Neural progenitor cell (in vitro differentiated cells): ENCODE results near the gene TNNI3. TPM values are rescaled to one million over a fixed set of nuclear protein-coding genes. Genes with fewer than 3 reads are reported as not detected.

Experiments
- DNase-seq: peaks from one replicate; pipeline ENCODE4 v3.0.0-alpha.2; 2016; ENCODE audit warnings: low spot score
- H2AFZ ChIP-seq: fragments of 200-600 bp; sonication (generic); replicated peaks from 2 replicates; pipeline ENCODE4 v1.6.1; 2016; ENCODE audit warnings: antibody characterized with exemption
- H3F3A ChIP-seq: fragments of 200-600 bp; sonication (generic); 2 replicates; pipeline ENCODE4 v1.6.1; 2016; ENCODE audit warnings: antibody characterized with exemption, low read depth
- H3K27ac ChIP-seq: fragments of 200-600 bp; sonication (generic); 2 replicates; pipeline ENCODE4 v1.5.1; 2016; ENCODE audit warnings: mild to moderate bottlenecking
- H3K27me3 ChIP-seq: fragments of 200-600 bp; sonication (generic); 2 replicates; pipeline ENCODE4 v1.6.1; 2016; ENCODE audit warnings: mild to moderate bottlenecking, moderate library complexity
- H3K36me3 ChIP-seq: fragments of 200-600 bp; sonication (generic); 2 replicates; pipeline ENCODE4 v1.5.1; 2016
- H3K4me1 ChIP-seq: fragments of 200-600 bp; sonication (generic); 2 replicates; pipeline ENCODE4 v1.6.1; 2016; ENCODE audit warnings: mixed run types
- H3K4me2 ChIP-seq: fragments of 200-600 bp; sonication (generic); 2 replicates; pipeline ENCODE4 v1.6.1; 2016
- H3K4me3 ChIP-seq: fragments of 200-600 bp; sonication (generic); 2 replicates; pipeline ENCODE4 v1.5.1; 2016
- H3K79me2 ChIP-seq: fragments of 200-600 bp; sonication (generic); 2 replicates; pipeline ENCODE4 v1.6.1; 2016; ENCODE audit warnings: low read depth
- H3K9ac ChIP-seq: fragments of 200-600 bp; sonication (generic); 2 replicates; pipeline ENCODE4 v1.6.1; 2016
- H3K9me3 ChIP-seq: fragments of 200-600 bp; sonication (generic); 2 replicates; pipeline ENCODE4 v1.5.1; 2016; ENCODE audit warnings: low read depth
- H4K20me1 ChIP-seq: fragments of 200-600 bp; sonication (generic); 2 replicates; pipeline ENCODE4 v1.6.1; 2016; ENCODE audit warnings: low read depth
- H3K27ac Mint-ChIP-seq: 3 replicates; pipeline ENCODE4 v1.8.0; 2021; ENCODE audit warnings: mixed read lengths
- H3K27me3 Mint-ChIP-seq: 2 replicates; pipeline ENCODE4 v1.8.0; 2022; ENCODE audit warnings: low read depth, mild to moderate bottlenecking, inconsistent platforms, moderate library complexity, mixed read lengths; ENCODE audit not compliant: insufficient read depth
- H3K36me3 Mint-ChIP-seq: 3 replicates; pipeline ENCODE4 v1.8.0; 2021; ENCODE audit warnings: mixed read lengths
- H3K4me1 Mint-ChIP-seq: 3 replicates; pipeline ENCODE4 v1.8.0; 2021; ENCODE audit warnings: mixed read lengths
- H3K4me3 Mint-ChIP-seq: 3 replicates; pipeline ENCODE4 v1.8.0; 2021; ENCODE audit warnings: mild to moderate bottlenecking, moderate library complexity, mixed read lengths
- H3K9me3 Mint-ChIP-seq: 3 replicates; pipeline ENCODE4 v1.8.0; 2020; ENCODE audit warnings: mixed read lengths
- CTCF ChIP-seq: fragments of 200-600 bp; sonication (generic); IDR thresholded peaks from 2 replicates; pipeline ENCODE4 v1.5.1; 2017; ENCODE audit warnings: antibody characterized with exemption, mild to moderate bottlenecking
- EZH2 ChIP-seq: fragments of 200-600 bp; sonication (generic); IDR thresholded peaks from 2 replicates; pipeline ENCODE4 v1.6.1; 2017; ENCODE audit warnings: antibody characterized with exemption, mild to moderate bottlenecking, moderate library complexity
- EZH2phosphoT487 ChIP-seq: fragments of 200-600 bp; sonication (generic); IDR thresholded peaks from 2 replicates; pipeline ENCODE4 v1.6.1; 2017; ENCODE audit warnings: antibody characterized with exemption
- total RNA-seq: library from RNA; depleted of rRNA; stranded (reverse); fragments of >200 nt; gene quantifications from 2 replicates; pipeline ENCODE4 v1.2.3, GENCODE V29; 2015; ENCODE audit warnings: low replicate concordance

The TNNI3 gene
- total RNA-seq, 1 donor from 2014 or later, result 22.2 TPM

- no peak overlapping the region for H3K4me2 ChIP-seq
- TF ChIP-seq EZH2, result no peak
- TF ChIP-seq EZH2phosphoT487, result no peak
- no peak for TF ChIP-seq CTCF
- no peak for DNase-seq
- peaks cover 20% of the 10 kb centered on the region for H3K27me3 ChIP-seq
- H4K20me1 ChIP-seq, result no peaks in the 10 kb centered on the region
- H2AFZ ChIP-seq, result no peak overlapping the region
- no peaks in the 10 kb centered on the region for H3K36me3 ChIP-seq
- no peak overlapping the region for H3K9ac ChIP-seq
- H3K79me2 ChIP-seq, result no peaks in the 10 kb centered on the region
- no peak overlapping the region for H3K27ac ChIP-seq
- Mint-ChIP-seq H3K27me3 (peaks cover 15% of the 10 kb centered on the region), H3K36me3 (no peaks in the 10 kb centered on the region), H3K4me1 (peaks cover 4% of the 10 kb centered on the region), H3K27ac (no peak overlapping the region), H3K9me3 (no peaks in the 10 kb centered on the region), H3K4me3 (peak overlapping the region; percentile 31)
- H3K4me3 ChIP-seq, result no peak overlapping the region
- H3F3A ChIP-seq, result no peaks in the 10 kb centered on the region
- H3K9me3 ChIP-seq, result no peaks in the 10 kb centered on the region
- no peaks in the 10 kb centered on the region for H3K4me1 ChIP-seq
Observed at GRCh38 chr19:55188625-55189024, 31.1 kb upstream of the TNNI3 start.

- Histone ChIP-seq H2AFZ (no peak overlapping the region), H3K36me3 (no peaks in the 10 kb centered on the region), H3K9ac (no peak overlapping the region), H4K20me1 (peaks cover 1% of the 10 kb centered on the region), H3K4me2 (no peak overlapping the region), H3F3A (no peaks in the 10 kb centered on the region), H3K27ac (no peak overlapping the region), H3K4me3 (no peak overlapping the region), H3K79me2 (no peaks in the 10 kb centered on the region), H3K4me1 (no peaks in the 10 kb centered on the region), H3K9me3 (no peaks in the 10 kb centered on the region), H3K27me3 (peaks cover 42% of the 10 kb centered on the region)
- no peaks in the 10 kb centered on the region for H3K36me3 Mint-ChIP-seq
- peaks cover 2% of the 10 kb centered on the region for H3K9me3 Mint-ChIP-seq
- DNase-seq, result no peak
- no peak overlapping the region for H3K4me3 Mint-ChIP-seq
- peaks cover 27% of the 10 kb centered on the region for H3K27me3 Mint-ChIP-seq
- no peak overlapping the region for H3K27ac Mint-ChIP-seq
- peaks cover 4% of the 10 kb centered on the region for H3K4me1 Mint-ChIP-seq
- TF ChIP-seq EZH2, result no peak
- TF ChIP-seq EZH2phosphoT487, result no peak
- no peak for TF ChIP-seq CTCF
Observed at GRCh38 chr19:55186080-55186479, 28.5 kb upstream of the TNNI3 start.

- Histone ChIP-seq H3K36me3 (no peaks in the 10 kb centered on the region), H3K27me3 (peaks cover 73% of the 10 kb centered on the region), H3K4me2 (no peak overlapping the region), H2AFZ (no peak overlapping the region), H3F3A (peaks cover 5% of the 10 kb centered on the region), H3K79me2 (no peaks in the 10 kb centered on the region), H3K27ac (no peak overlapping the region), H3K9me3 (no peaks in the 10 kb centered on the region), H4K20me1 (peaks cover 17% of the 10 kb centered on the region), H3K9ac (no peak overlapping the region), H3K4me3 (no peak overlapping the region), H3K4me1 (peaks cover 6% of the 10 kb centered on the region)
- no peaks in the 10 kb centered on the region for H3K36me3 Mint-ChIP-seq
- TF ChIP-seq EZH2phosphoT487 (no peak), CTCF (no peak), EZH2 (no peak)
- H3K4me1 Mint-ChIP-seq, result peaks cover 22% of the 10 kb centered on the region
- H3K27ac Mint-ChIP-seq, result no peak overlapping the region
- peaks cover 5% of the 10 kb centered on the region for H3K9me3 Mint-ChIP-seq
- DNase-seq, result no peak
- H3K4me3 Mint-ChIP-seq, result peak overlapping the region; percentile 25
- H3K27me3 Mint-ChIP-seq, result peaks cover 43% of the 10 kb centered on the region
Observed at GRCh38 chr19:55181740-55182139, 24.2 kb upstream of the TNNI3 start.
